Duodenal mucosa (tissue), 2 donors: ENCODE measurements around the gene SOX6.

ENCODE experiments used
- H3K27ac ChIP-seq: one replicate; pipeline ENCODE4 v1.7.0; 2013; ENCODE audit warnings: low read depth, low read length
- H3K27me3 ChIP-seq, 2 donors: one replicate each; pipeline ENCODE4 v1.7.0; 2013; ENCODE audit warnings: low read length in 2 of 2, control low read depth in 1 of 2; ENCODE audit not compliant: insufficient read depth in 2 of 2, control insufficient read depth in 1 of 2
- H3K36me3 ChIP-seq, 2 donors: one replicate each; pipeline ENCODE4 v1.7.0; 2013; ENCODE audit warnings: low read length in 2 of 2, control low read depth in 1 of 2; ENCODE audit not compliant: insufficient read depth in 2 of 2, control insufficient read depth in 1 of 2
- H3K4me1 ChIP-seq, 2 donors: one replicate each; pipeline ENCODE4 v1.7.0; 2013; ENCODE audit warnings: low read length in 2 of 2, control low read depth in 1 of 2; ENCODE audit not compliant: insufficient read depth in 2 of 2, control insufficient read depth in 1 of 2
- H3K4me3 ChIP-seq, 2 donors: one replicate each; pipeline ENCODE4 v1.7.0; 2013; ENCODE audit warnings: low read length in 2 of 2, low read depth in 1 of 2
- H3K9ac ChIP-seq, 2 donors: one replicate each; pipeline ENCODE4 v1.7.0; 2013; ENCODE audit warnings: low read length in 2 of 2, low read depth in 1 of 2
- H3K9me3 ChIP-seq, 2 donors: one replicate each; pipeline ENCODE4 v1.7.0; 2013; ENCODE audit warnings: low read length in 2 of 2, control low read depth in 1 of 2; ENCODE audit not compliant: control insufficient read depth in 1 of 2

The SOX6 gene

DNA sequence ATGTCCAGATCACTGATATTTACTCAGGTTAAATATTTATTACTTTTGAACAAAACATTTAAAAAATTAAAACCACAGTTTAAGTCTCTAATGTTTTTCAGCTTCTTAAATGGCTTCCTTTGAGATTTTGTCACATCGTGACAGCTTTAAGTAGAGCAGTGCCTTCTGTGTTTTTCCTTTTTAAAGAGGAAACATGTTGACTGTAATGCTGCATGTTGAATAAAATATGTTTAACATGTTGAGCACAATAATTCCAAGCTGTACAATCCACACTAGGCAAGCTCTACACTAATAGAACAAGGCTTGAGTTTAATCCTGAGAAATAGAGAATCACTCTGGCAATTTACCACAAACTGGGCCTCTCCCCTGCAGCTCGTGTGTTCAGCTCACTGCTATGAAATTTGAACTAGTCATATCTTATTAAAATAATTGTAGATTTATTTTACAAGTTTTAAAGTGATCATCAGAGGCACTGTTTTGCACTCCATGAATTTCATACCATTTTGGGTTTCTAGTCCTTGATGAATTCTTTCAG lies 368.3 kb downstream of the SOX6 start:
- Histone ChIP-seq H3K27ac (no peak overlapping the region), H3K9me3 (no peaks in the 10 kb centered on the region), H3K4me3 (no peak overlapping the region), H3K36me3 (peaks cover 0 to 9% of the 10 kb centered on the region in 2 donors), H3K27me3 (no peaks in the 10 kb centered on the region), H3K4me1 (peaks cover 0 to 3% of the 10 kb centered on the region in 2 donors), H3K9ac (no peak overlapping the region)

DNA sequence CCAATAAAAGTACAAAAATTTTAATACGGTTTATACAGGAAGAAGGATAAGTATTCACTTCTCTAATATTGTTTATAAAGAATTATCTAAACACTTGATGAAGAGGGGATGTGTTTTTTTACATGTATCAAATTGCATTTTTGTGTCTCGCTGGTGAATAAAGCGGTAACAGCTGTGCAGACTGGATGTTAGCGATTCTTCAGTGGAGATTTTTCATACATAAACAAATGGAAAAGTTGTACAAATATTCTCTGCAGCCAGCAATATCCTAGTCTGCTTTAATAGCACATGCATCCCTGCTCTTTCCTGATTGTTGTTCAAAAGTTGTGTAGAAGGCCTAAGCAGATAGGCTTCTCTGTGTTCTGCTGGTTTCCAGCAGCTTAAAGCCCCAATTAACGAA lies 369.3 kb downstream of the SOX6 start:
- Histone ChIP-seq H3K36me3 (peaks cover 0 to 9% of the 10 kb centered on the region in 2 donors), H3K27ac (no peak overlapping the region), H3K4me3 (no peak overlapping the region), H3K4me1 (peaks cover 0 to 3% of the 10 kb centered on the region in 2 donors), H3K27me3 (no peaks in the 10 kb centered on the region), H3K9ac (no peak overlapping the region), H3K9me3 (no peaks in the 10 kb centered on the region)

DNA sequence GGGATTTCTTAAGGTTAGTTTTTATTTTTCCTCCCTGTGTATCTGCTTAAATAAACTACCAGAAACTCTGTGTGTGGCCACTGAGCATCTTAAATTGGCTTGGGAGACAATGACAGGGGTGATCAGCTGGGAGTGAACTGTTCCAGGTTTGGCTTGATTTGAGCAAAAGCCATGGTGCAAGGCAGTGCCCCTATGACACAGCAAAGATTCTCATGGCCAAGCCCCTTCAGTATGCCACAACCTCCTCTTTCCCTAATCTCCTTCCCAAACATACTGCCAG lies 370.5 kb downstream of the SOX6 start:
- Histone ChIP-seq H3K36me3 (peaks cover 0 to 9% of the 10 kb centered on the region in 2 donors), H3K9me3 (no peaks in the 10 kb centered on the region), H3K9ac (no peak overlapping the region), H3K27ac (no peak overlapping the region), H3K4me3 (no peak overlapping the region), H3K27me3 (no peaks in the 10 kb centered on the region), H3K4me1 (peaks cover 0 to 3% of the 10 kb centered on the region in 2 donors)

DNA sequence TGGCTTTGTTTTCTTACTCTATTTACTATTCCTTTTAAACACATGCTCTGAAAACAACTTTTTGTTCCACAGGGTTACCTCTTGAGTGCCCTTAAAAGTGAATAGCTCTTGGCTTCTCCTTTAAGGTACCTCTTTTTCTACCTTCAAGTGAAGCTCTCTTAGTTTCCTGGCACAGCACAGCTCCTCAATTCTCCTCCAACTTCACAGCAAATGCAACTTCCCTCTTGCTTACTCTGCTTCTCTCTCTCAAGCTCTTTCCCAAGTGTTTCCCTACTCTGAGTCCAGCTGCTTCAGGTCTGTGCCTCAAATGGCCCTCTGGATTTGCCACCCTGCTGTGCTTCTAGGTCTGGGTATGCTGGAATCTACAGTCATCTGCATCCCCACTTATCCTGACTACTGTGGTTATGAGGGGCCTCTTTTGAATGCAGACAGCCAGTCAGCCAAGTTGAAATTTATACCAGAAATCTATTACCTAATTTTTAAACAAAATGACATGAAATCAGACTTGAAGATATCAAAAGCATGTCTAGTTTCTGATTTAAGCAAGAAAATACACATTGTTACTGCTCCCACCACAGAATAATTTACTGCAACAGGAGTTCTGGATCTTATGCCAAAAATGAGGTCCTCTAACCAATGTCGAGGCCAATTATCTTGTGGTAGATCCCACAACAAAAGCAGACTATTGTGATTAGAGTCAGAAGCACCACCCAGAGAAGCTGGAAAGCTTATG lies 371.1 kb downstream of the SOX6 start:
- H3K4me1 ChIP-seq, result peaks cover 0 to 3% of the 10 kb centered on the region in 2 donors
- H3K9me3 ChIP-seq, result no peaks in the 10 kb centered on the region
- H3K27me3 ChIP-seq, result no peaks in the 10 kb centered on the region
- no peak overlapping the region for H3K27ac ChIP-seq
- peaks cover 0 to 9% of the 10 kb centered on the region in 2 donors for H3K36me3 ChIP-seq
- no peak overlapping the region for H3K9ac ChIP-seq
- no peak overlapping the region for H3K4me3 ChIP-seq

DNA sequence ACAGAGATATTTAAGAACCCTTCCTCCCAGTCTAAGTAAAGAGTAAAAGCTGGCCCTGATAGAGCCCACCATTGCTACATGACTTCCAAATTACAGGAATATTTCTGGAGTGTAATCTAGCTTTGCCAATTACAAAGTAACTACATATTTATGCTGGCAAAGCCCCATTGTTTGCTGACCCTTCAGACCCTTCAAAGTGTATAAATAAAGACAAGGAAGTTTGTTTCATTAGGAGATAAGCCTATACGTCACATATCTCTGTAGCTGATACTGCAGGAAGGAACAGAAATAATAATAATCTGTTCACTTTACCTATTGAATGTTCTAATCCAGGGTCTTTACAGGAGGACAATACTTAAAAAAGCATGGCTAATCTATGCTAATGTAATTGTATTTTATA lies 375.1 kb downstream of the SOX6 start:
- no peak overlapping the region for H3K27ac ChIP-seq
- no peaks in the 10 kb centered on the region for H3K9me3 ChIP-seq
- no peaks in the 10 kb centered on the region for H3K27me3 ChIP-seq
- H3K36me3 ChIP-seq, result peaks cover 0 to 8% of the 10 kb centered on the region in 2 donors
- H3K4me1 ChIP-seq, result peaks cover 0 to 3% of the 10 kb centered on the region in 2 donors
- no peak overlapping the region for H3K4me3 ChIP-seq
- no peak overlapping the region for H3K9ac ChIP-seq

DNA sequence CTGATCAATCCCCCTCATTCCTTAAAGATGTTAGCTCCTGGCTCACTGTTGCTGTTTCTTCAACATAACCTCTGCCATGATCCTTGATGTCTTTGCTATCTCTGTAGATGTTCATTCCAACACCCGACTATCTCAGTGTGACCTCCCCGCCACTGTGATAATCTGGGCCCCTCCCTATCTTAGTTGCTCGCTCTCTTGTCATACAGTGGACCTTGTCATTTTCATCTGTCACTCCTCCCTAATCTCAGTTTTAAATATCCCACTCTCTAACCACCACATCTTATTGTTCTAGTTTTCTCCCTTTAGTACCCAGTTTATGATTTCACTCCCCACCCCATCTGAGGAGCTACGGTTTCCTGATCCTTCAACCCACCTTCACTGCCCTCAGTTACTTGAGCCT lies 379.2 kb downstream of the SOX6 start:
- Histone ChIP-seq H3K27me3 (no peaks in the 10 kb centered on the region), H3K9ac (no peak overlapping the region), H3K4me1 (no peaks in the 10 kb centered on the region), H3K27ac (no peak overlapping the region), H3K4me3 (no peak overlapping the region), H3K36me3 (no peaks in the 10 kb centered on the region), H3K9me3 (no peaks in the 10 kb centered on the region)

DNA sequence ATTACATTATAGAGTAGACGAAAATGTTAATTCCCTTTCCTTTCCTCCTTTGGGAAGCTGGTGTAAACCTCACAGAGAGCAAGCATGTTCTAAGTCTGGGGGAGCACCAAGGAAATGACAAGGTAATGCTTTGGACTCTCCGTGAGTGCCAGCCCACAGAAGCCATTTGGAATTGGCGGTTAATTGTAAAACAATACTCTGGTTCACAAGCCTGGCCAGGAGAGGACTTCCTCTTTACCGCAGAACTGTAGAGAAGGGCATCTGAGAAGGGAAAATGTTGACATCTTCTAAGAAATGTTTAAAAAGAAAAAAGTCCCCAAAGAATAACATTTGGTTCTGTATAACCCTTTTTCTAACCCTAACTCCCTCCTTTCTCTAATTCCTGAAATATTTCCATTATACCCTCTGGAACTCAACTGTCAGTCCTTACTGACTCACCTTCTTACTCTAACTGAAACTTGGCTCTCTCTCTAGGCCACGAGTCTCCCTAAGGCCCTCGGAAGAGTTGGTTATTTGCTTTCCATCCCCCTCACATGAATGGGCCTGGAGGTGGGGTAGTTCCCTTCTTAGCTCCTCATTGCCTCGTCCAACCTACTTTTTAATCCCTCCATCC lies 379.8 kb downstream of the SOX6 start:
- Histone ChIP-seq H3K4me1 (no peaks in the 10 kb centered on the region), H3K27ac (no peak overlapping the region), H3K9me3 (no peaks in the 10 kb centered on the region)

DNA sequence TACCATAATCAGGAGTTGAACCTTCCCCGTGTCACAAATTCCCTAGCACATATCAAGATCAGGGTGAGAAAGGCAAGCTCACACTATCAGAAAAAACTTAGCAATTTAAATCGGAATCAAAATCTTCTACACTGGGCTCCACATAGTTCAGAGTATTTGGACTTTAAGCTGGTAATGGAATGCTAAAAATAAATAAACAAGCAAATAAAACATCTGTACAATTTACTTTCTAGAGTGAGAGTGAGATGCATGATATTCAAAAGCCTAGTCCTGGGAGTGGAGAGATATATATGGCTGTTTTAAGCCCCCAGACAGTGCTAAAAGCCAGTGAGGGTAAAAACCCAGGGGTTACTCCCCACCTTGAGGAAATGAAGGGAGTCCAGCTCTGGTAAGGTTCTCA lies 380.6 kb downstream of the SOX6 start:
- Histone ChIP-seq H3K27ac (no peak overlapping the region), H3K9me3 (no peaks in the 10 kb centered on the region), H3K27me3 (no peaks in the 10 kb centered on the region), H3K4me3 (no peak overlapping the region), H3K9ac (no peak overlapping the region), H3K36me3 (no peaks in the 10 kb centered on the region), H3K4me1 (peaks cover under 1% of the 10 kb centered on the region in 2 donors)

More for the DNA sequence above, 379.8 kb downstream of the SOX6 start:
- Histone ChIP-seq H3K4me3 (no peak overlapping the region), H3K36me3 (no peaks in the 10 kb centered on the region), H3K27me3 (no peaks in the 10 kb centered on the region), H3K9ac (no peak overlapping the region)

DNA sequence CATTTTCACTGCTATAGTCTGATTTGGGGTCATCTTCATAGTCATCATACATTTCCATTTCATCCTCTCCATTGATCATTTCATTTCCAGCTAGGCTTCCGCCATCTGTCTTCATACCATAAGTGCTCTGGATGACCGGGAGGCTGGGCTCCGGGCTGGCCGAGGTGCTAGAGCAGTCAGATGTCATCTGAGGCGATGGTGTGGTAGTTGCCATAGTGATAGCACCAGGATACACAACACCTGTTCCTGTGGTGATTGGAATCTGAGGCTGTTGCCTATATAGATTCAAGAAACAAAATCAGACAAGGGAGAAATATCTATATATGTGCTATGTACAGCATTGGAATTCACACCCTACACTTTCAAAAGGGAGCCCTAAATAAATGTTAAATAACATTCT lies 383.5 kb downstream of the SOX6 start:
- Histone ChIP-seq H3K4me1 (peaks cover 26 to 27% of the 10 kb centered on the region in 2 donors), H3K36me3 (no peaks in the 10 kb centered on the region), H3K9me3 (no peaks in the 10 kb centered on the region), H3K9ac (no peak overlapping the region), H3K27ac (no peak overlapping the region), H3K4me3 (no peak overlapping the region), H3K27me3 (no peaks in the 10 kb centered on the region)

DNA sequence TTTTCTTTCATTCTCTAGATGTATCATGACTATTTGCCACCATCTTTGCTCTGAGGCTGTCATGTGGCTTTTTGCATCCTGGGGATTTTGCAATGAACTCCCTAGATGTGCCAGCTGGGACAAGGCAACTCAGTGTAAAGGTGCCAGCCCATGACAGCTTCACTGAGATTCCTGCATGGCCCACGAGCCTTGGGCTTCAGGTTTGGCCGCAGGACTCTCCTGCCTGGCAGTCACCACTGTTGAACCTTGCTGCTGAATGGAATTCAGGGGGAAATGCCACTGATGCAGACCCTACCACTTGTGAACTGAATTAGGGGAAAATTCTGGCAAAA lies 385.2 kb downstream of the SOX6 start:
- Histone ChIP-seq H3K36me3 (no peaks in the 10 kb centered on the region), H3K9ac (no peak overlapping the region), H3K27me3 (no peaks in the 10 kb centered on the region), H3K9me3 (no peaks in the 10 kb centered on the region), H3K4me1 (peaks cover 31 to 33% of the 10 kb centered on the region in 2 donors), H3K27ac (no peak overlapping the region), H3K4me3 (no peak overlapping the region)
